ENCODE results near the gene NEURL1. TPM values are rescaled to one million over a fixed set of nuclear protein-coding genes. Genes with fewer than 3 reads are reported as not detected.

NEURL1 gene
- total and polyA plus RNA-seq, 8 donors: 11.0 to 69.9 (median 18.6) TPM

DNA sequence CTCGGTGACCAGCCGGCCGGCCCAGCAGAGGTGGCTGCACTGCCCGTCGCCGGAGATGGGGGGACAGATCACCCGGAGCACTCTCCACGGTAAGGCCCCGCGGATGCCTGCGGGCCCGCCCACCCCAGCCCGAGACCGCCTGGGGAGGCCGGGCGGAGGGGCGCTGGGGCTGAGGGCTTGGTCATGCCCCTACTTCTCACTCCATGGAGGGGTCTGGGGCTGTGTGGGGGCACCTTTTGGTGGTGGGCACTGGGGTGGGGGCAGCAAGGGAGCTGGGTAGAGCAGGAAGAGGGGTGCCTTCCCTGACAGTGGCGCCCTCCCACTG lies 61.8 kb downstream of the NEURL1 start:
- 3 to 8% methylated on average over 16 to 18 of the region's 18 CpGs for WGBS, 2 donors
- H3K36me3 ChIP-seq: no peaks in the 10 kb centered on the region
- H3K9me3 ChIP-seq: no peaks in the 10 kb centered on the region
- FAIRE-seq (no peak), DNase-seq (peak in 1 of 6 donors; percentile 76), ATAC-seq (no peak)
- no peaks in the 10 kb centered on the region for H3K27me3 ChIP-seq
- intact Hi-C loops (cut with DNase I): no loop called here
- TF ChIP-seq, protein P1, sequence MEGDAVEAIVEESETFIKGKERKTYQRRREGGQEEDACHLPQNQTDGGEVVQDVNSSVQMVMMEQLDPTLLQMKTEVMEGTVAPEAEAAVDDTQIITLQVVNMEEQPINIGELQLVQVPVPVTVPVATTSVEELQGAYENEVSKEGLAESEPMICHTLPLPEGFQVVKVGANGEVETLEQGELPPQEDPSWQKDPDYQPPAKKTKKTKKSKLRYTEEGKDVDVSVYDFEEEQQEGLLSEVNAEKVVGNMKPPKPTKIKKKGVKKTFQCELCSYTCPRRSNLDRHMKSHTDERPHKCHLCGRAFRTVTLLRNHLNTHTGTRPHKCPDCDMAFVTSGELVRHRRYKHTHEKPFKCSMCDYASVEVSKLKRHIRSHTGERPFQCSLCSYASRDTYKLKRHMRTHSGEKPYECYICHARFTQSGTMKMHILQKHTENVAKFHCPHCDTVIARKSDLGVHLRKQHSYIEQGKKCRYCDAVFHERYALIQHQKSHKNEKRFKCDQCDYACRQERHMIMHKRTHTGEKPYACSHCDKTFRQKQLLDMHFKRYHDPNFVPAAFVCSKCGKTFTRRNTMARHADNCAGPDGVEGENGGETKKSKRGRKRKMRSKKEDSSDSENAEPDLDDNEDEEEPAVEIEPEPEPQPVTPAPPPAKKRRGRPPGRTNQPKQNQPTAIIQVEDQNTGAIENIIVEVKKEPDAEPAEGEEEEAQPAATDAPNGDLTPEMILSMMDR (IDR thresholded peaks at IDR 0.05): no peak
- H3K27ac ChIP-seq: peak overlapping the region in 3 of 4 donors; percentile 23 to 33 (median 28)
- peak overlapping the region in 3 of 4 donors; percentile 2 to 49 (median 28) for H3K4me3 ChIP-seq
- H3K4me1 ChIP-seq: peaks cover 0 to 11% (median 2%) of the 10 kb centered on the region in 3 donors

GRCh38 chr10:103555712-103556111 lies 62.2 kb downstream of the NEURL1 start:
- H3K36me3 ChIP-seq: no peaks in the 10 kb centered on the region
- no peak for ATAC-seq
- H3K4me1 ChIP-seq: peaks cover 0 to 11% (median 2%) of the 10 kb centered on the region in 3 donors
- 41 to 60% methylated on average over 11 of the region's 11 CpGs for WGBS, 2 donors
- TF ChIP-seq, protein P1 (IDR thresholded peaks at IDR 0.05): no peak
- no peaks in the 10 kb centered on the region for H3K9me3 ChIP-seq
- no peaks in the 10 kb centered on the region for H3K27me3 ChIP-seq
- intact Hi-C loops (cut with DNase I): no loop called here
- no peak for FAIRE-seq
- DNase-seq: peak in 2 of 6 donors; percentile 52 to 53
- peak overlapping the region in 2 of 4 donors; percentile 28 to 33 for H3K27ac ChIP-seq
- peak overlapping the region in 2 of 4 donors; percentile 28 to 49 for H3K4me3 ChIP-seq

DNA sequence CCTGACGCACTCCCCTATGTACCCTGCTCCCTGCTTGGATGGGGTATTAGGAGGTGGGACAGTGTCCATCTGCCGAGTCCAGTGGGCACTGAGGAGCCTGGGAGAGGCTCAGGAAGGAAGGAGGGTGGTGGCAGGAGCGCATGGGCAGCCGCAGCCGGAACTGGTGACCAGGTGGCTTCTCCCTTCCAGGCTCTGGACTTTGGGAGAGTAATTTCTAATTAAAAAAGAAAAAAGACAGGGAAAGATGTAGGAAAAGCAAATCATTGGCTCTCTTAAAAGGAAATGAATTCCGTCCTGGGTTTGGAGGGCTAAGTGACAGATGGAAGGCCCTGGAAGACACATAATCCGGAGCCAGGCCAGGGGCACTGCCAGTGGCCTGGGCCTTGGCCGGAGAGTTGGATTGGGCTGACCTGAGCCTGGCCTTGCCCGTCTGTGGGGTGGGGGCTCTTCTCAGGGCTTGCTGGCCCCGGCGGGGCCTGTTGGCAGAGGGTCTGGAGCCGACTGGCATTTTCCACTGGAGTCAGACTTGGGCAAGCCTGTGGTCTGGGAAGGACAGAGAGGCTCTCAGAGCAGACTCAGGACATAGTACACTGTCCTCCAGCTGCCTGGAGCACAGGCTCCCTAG lies 63.0 kb downstream of the NEURL1 start:
- Histone ChIP-seq H3K36me3 (no peaks in the 10 kb centered on the region), H3K4me3 (peak overlapping the region in 1 of 4 donors; percentile 49), H3K27ac (peak overlapping the region in 1 of 4 donors; percentile 37), H3K27me3 (no peaks in the 10 kb centered on the region), H3K4me1 (peaks cover 0 to 11% (median 2%) of the 10 kb centered on the region in 3 donors), H3K9me3 (no peaks in the 10 kb centered on the region)
- 52 to 67% methylated on average over 12 of the region's 12 CpGs for WGBS, 2 donors
- peak in 1 of 6 donors; percentile 50 for DNase-seq
- ATAC-seq: peak in 1 of 4 donors; percentile 14
- TF ChIP-seq, protein P1 (IDR thresholded peaks at IDR 0.05): no peak
- FAIRE-seq: no peak
- intact Hi-C loops (cut with DNase I): no loop called here

GRCh38 chr10:103557455-103557854 lies 64.0 kb downstream of the NEURL1 start:
- Histone ChIP-seq H3K9me3 (no peaks in the 10 kb centered on the region), H3K4me1 (peaks cover 0 to 11% (median 2%) of the 10 kb centered on the region in 3 donors), H3K36me3 (no peaks in the 10 kb centered on the region), H3K4me3 (peak overlapping the region in 1 of 4 donors; percentile 12), H3K27me3 (no peaks in the 10 kb centered on the region), H3K27ac (peak overlapping the region in 1 of 4 donors; percentile 37)
- TF ChIP-seq, protein P1 (IDR thresholded peaks at IDR 0.05): no peak
- peak in 2 of 4 donors; percentile 8 to 34 for ATAC-seq
- 52 to 85% methylated on average over 10 of the region's 10 CpGs for WGBS, 2 donors
- no peak for FAIRE-seq
- intact Hi-C loops (cut with DNase I): no loop called here
- peak in 2 of 6 donors; percentile 60 to 61 for DNase-seq

GRCh38 chr10:103558911-103559310 lies 65.4 kb downstream of the NEURL1 start:
- no peaks in the 10 kb centered on the region for H3K27me3 ChIP-seq
- TF ChIP-seq, protein P1 (IDR thresholded peaks at IDR 0.05): no peak
- 79 to 83% methylated on average over 9 of the region's 9 CpGs for whole genome bisulfite sequencing, 2 donors
- H3K4me3 ChIP-seq: no peak overlapping the region
- H3K36me3 ChIP-seq: no peaks in the 10 kb centered on the region
- ATAC-seq (no peak), FAIRE-seq (no peak), DNase-seq (peak in 1 of 6 donors; percentile 36)
- peaks cover 0 to 11% (median 2%) of the 10 kb centered on the region in 3 donors for H3K4me1 ChIP-seq
- H3K27ac ChIP-seq: no peak overlapping the region
- intact Hi-C loops (cut with DNase I): no loop called here
- H3K9me3 ChIP-seq: no peaks in the 10 kb centered on the region

All from pancreas (tissue), 10 donors.